HFFc6 (cell line): Measurements from ENCODE around the gene YPEL5. TPM values are rescaled to one million over a fixed set of nuclear protein-coding genes. Genes with fewer than 3 reads are reported as not detected.

ENCODE experiments used
- DNase-seq: peaks from one replicate; pipeline ENCODE4 v3.0.0-alpha.2; 2018
- H3K27ac Mint-ChIP-seq: 2 replicates; pipeline ENCODE4 v1.8.0; 2020; ENCODE audit warnings: mild to moderate bottlenecking, mixed read lengths
- H3K27me3 Mint-ChIP-seq: 2 replicates; pipeline ENCODE4 v1.8.0; 2021; ENCODE audit warnings: mild to moderate bottlenecking, moderate library complexity, mixed read lengths; ENCODE audit not compliant: insufficient read depth
- H3K36me3 Mint-ChIP-seq: 2 replicates; pipeline ENCODE4 v1.8.0; 2021; ENCODE audit warnings: low read depth, mixed read lengths
- H3K4me1 Mint-ChIP-seq: 2 replicates; pipeline ENCODE4 v1.8.0; 2020; ENCODE audit warnings: low read depth, mixed read lengths
- H3K4me3 Mint-ChIP-seq: 2 replicates; pipeline ENCODE4 v1.8.0; 2020; ENCODE audit warnings: mild to moderate bottlenecking, moderate library complexity, mixed read lengths
- H3K9me3 Mint-ChIP-seq: 2 replicates; pipeline ENCODE4 v1.8.0; 2020; ENCODE audit warnings: mild to moderate bottlenecking, mixed read lengths
- total RNA-seq, 6 experiments: library from RNA; stranded (reverse); fragmentation: NEBNext Ultra II Directional; extraction: Animal tissue kit (Norgen Biotek cat#: 25700); gene quantifications; 2 replicates in 1 of 6; 3 replicates in 5 of 6; pipeline ENCODE4 v1.2.3, GENCODE V29; 2021
- TF ChIP-seq, protein P1 (sequence below): fragments of 200-600 bp; sonication (generic); IDR thresholded peaks from 2 replicates; pipeline ENCODE4 v1.5.0; 2021; ENCODE audit warnings: antibody characterized with exemption, mild to moderate bottlenecking

YPEL5 gene
- total RNA-seq, 6 experiments from 2014 or later = 81.8 to 110 (median 88.4) TPM

DNA sequence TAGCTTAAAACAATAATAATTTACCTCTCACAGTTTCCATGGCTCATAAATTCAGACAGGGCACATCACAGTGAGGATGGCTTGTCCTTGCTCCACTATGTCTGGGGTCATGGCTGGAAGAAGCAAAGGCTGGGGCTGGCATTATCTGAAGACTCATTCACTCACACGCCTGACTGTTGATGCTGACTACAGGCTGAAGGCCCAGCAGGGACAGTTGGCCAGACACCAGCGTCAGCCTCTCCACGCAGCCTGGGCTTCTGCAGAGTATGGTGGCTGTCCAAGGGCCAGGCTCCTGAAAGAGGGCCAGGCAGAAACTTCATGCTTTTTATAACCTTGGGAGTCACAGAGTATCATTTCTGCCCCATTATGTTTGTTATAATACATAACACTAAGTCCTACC lies 33.4 kb downstream of the YPEL5 start:
- H3K27ac Mint-ChIP-seq = no peak overlapping the region
- H3K4me1 Mint-ChIP-seq = peaks cover 7% of the 10 kb centered on the region; the same call in 1 of the 2 replicates
- H3K9me3 Mint-ChIP-seq = no peaks in the 10 kb centered on the region
- H3K27me3 Mint-ChIP-seq = peaks cover 13% of the 10 kb centered on the region
- DNase-seq = no peak
- no peak overlapping the region for H3K4me3 Mint-ChIP-seq
- TF ChIP-seq, protein P1, sequence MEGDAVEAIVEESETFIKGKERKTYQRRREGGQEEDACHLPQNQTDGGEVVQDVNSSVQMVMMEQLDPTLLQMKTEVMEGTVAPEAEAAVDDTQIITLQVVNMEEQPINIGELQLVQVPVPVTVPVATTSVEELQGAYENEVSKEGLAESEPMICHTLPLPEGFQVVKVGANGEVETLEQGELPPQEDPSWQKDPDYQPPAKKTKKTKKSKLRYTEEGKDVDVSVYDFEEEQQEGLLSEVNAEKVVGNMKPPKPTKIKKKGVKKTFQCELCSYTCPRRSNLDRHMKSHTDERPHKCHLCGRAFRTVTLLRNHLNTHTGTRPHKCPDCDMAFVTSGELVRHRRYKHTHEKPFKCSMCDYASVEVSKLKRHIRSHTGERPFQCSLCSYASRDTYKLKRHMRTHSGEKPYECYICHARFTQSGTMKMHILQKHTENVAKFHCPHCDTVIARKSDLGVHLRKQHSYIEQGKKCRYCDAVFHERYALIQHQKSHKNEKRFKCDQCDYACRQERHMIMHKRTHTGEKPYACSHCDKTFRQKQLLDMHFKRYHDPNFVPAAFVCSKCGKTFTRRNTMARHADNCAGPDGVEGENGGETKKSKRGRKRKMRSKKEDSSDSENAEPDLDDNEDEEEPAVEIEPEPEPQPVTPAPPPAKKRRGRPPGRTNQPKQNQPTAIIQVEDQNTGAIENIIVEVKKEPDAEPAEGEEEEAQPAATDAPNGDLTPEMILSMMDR = no peak
- H3K36me3 Mint-ChIP-seq = no peaks in the 10 kb centered on the region

DNA sequence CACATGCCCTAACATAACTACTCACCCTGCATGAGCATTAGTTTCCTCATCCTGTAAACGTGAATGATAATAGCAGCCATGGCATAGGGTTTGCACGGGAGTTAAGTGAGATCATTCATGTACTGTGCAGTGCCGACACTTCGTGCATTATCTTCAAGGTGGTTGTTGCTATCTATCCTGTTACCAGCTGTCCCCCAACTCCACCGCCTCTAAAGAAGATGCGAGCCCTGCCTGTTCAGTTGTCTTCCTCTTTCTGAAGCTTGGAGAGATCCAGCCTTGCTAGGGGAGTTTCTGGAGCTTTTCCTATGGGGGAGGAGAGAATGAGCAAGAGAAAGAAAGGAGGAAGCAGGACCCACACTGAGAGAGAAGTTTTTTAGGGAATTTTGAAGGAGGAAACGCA lies 34.4 kb downstream of the YPEL5 start:
- Mint-ChIP-seq H3K4me3 (no peak overlapping the region), H3K27me3 (peaks cover 20% of the 10 kb centered on the region), H3K9me3 (no peaks in the 10 kb centered on the region), H3K36me3 (no peaks in the 10 kb centered on the region), H3K4me1 (peaks cover 7% of the 10 kb centered on the region; the same call in 1 of the 2 replicates), H3K27ac (no peak overlapping the region)
- TF ChIP-seq, protein P1 = no peak
- no peak for DNase-seq

DNA sequence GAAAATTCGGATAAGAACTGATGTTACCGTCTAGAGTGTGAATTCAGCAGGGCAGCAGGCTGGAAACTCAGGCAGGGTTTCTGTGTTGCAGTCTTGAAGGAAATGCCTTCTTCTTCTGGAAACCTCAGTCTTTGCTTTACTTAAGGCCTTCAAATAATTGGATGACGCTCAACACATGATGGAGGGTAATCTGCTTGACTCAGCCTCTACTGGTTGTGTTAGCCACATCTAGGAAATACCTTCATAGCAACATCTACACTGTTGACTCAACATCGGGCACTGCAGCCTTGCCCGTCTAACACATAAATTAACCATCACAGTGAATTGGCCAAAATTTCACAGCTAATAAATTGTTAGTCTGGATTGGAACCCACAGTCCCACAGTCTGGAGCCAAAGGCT lies 37.2 kb downstream of the YPEL5 start:
- TF ChIP-seq, protein P1 = no peak
- no peak overlapping the region for H3K4me3 Mint-ChIP-seq

DNA sequence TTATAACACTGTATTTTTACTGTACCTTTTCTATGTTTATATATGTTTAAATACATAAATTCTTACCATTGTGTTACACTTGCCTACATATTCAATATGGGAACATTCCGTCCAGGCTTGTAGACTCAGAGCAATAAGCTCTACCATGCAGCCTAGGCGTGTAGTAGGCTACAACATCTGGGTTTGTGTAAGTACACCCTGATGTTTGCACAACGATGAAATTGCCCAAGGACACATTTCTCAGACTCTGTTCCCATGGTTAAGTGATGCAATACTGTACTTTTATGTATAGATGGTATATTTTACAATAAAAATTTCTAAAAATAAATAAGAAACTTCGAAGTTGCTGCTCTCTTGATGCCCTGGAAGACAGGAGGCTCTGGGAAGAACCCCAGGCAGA lies 38.4 kb downstream of the YPEL5 start:
- DNase-seq = no peak
- Mint-ChIP-seq H3K27me3 (peaks cover 20% of the 10 kb centered on the region), H3K4me3 (no peak overlapping the region), H3K36me3 (no peaks in the 10 kb centered on the region), H3K4me1 (no peaks in the 10 kb centered on the region), H3K9me3 (no peaks in the 10 kb centered on the region), H3K27ac (no peak overlapping the region)
- TF ChIP-seq, protein P1 = no peak

More for the DNA sequence above, 37.2 kb downstream of the YPEL5 start:
- Mint-ChIP-seq H3K4me1 (0 out of 2 replicates have a peak, but pooled peaks cover under 1% of the 10 kb centered on the region), H3K9me3 (no peaks in the 10 kb centered on the region), H3K27me3 (peaks cover 27% of the 10 kb centered on the region), H3K27ac (no peak overlapping the region), H3K36me3 (no peaks in the 10 kb centered on the region)
- DNase-seq = no peak

DNA sequence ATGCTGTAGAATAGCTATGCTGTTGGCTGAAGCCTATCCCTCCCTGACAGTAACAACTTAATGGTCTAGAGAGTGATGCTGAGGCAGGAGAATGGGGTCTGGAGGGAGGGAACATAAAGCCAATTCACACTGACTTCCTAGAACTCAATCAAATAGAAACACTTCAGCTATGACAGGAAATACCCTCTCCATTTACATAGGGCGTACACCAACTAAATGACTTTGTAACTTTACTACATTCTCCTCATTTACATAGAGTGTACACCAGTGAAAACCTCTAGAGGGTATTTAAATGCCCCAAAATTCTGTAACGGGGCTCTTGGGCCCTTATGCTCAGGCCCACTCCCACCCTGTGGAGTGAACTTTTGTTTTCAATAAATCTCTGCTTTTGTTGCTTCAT lies 41.5 kb downstream of the YPEL5 start:
- DNase-seq = no peak
- no peak overlapping the region for H3K27ac Mint-ChIP-seq
- TF ChIP-seq, protein P1 = no peak

DNA sequence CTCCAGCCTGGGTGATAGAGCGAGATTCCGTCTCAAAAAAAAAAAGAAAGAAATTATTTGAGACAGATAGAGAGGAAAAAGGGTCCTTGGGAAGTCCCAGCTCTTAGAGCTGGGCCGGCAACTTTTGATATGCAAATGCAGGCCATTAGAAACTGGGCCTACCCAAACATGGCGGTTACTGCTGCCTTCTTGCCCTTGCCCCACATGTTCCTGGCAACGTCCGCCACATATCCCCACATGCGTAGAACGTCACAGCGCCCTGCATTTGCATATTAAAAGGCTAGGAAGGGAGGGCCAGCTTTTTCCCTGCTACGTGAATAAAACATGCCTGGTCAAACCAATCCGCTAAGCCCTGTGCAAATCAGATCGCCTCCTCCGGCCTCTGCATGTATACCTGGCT lies 43.8 kb downstream of the YPEL5 start:
- H3K4me3 Mint-ChIP-seq = no peak overlapping the region
- peaks cover 17% of the 10 kb centered on the region; the same call in 1 of the 2 replicates for H3K4me1 Mint-ChIP-seq

More for the DNA sequence above, 41.5 kb downstream of the YPEL5 start:
- Mint-ChIP-seq H3K9me3 (no peaks in the 10 kb centered on the region), H3K36me3 (no peaks in the 10 kb centered on the region), H3K27me3 (peaks cover 21% of the 10 kb centered on the region), H3K4me3 (no peak overlapping the region), H3K4me1 (peaks cover 7% of the 10 kb centered on the region; the same call in 1 of the 2 replicates)

More for the DNA sequence above, 43.8 kb downstream of the YPEL5 start:
- no peaks in the 10 kb centered on the region for H3K9me3 Mint-ChIP-seq
- peaks cover 29% of the 10 kb centered on the region for H3K27me3 Mint-ChIP-seq
- H3K27ac Mint-ChIP-seq = no peak overlapping the region
- no peak for DNase-seq
- TF ChIP-seq, protein P1 = no peak
- H3K36me3 Mint-ChIP-seq = no peaks in the 10 kb centered on the region
